Left lung (tissue), 10 donors: ENCODE measurements around the gene TNPO1. TPM values are rescaled to one million over a fixed set of nuclear protein-coding genes. Genes with fewer than 3 reads are reported as not detected.

Experiments
- ATAC-seq: fragments of 200-7000 bp; cut with Tn5 transposase; one replicate; pipeline ENCODE4 v1.9.1; 2020; ENCODE audit warnings: moderate library complexity
- DNase-seq, 4 donors: peaks; one replicate each; pipeline ENCODE4 v3.0.0-alpha.2; 2013 to 2020
- H3K27ac ChIP-seq, 2 donors: fragments of 200-600 bp; sonication (generic) in 1 of 2; one replicate each; pipeline versions ENCODE4 v1.5.0 to v1.8.0; 2020 to 2021
- H3K27me3 ChIP-seq, 2 donors: fragments of 200-600 bp; sonication (generic) in 1 of 2; one replicate each; pipeline versions ENCODE4 v1.5.0 to v1.8.0; 2020 to 2021
- H3K36me3 ChIP-seq, 2 donors: fragments of 200-600 bp; sonication (generic) in 1 of 2; one replicate each; pipeline versions ENCODE4 v1.5.0 to v1.8.0; 2020 to 2021
- H3K4me1 ChIP-seq, 2 donors: fragments of 200-600 bp; one replicate each; pipeline ENCODE4 v1.8.0; 2021
- H3K4me3 ChIP-seq, 2 donors: fragments of 200-600 bp; sonication (generic) in 1 of 2; one replicate each; pipeline versions ENCODE4 v1.5.0 to v1.8.0; 2020 to 2021; ENCODE audit warnings: mild to moderate bottlenecking in 1 of 2
- H3K9me3 ChIP-seq, 2 donors: fragments of 200-600 bp; sonication (generic) in 1 of 2; one replicate each; pipeline versions ENCODE4 v1.5.0 to v1.8.0; 2020 to 2021
- intact Hi-C, 2 donors: fragments of 100-400 bp; cut with DNase I; formaldehyde crosslinking; loops; one replicate each; pipeline versions ENCODE4 v1.11.2 to v1.14.2; 2022
- polyA plus RNA-seq, 6 donors: library from polyadenylated mRNA; unstranded; fragments of 120-200 nt; gene quantifications; one replicate each; pipeline ENCODE4 v1.2.1, GENCODE V29; 2013; ENCODE audit not compliant: insufficient read length in 6 of 6
- total RNA-seq, 2 donors: library from RNA; stranded (reverse); fragmentation: NEBNext Ultra II Directional; extraction: Animal tissue kit (Norgen Biotek cat#: 25700); gene quantifications; one replicate each; pipeline ENCODE4 v1.2.1, GENCODE V29; 2021
- TF ChIP-seq, protein P1 (sequence below), 2 donors: fragments of 200-600 bp; sonication (generic) in 1 of 2; IDR thresholded peaks; one replicate each; pipeline versions ENCODE4 v1.5.0 to v1.8.0; 2021; ENCODE audit warnings: antibody characterized with exemption in 2 of 2
- donor health status: DM: no; HTN: yes; CAD: no.
- donor health status: DM: no; HTN: no; CAD: no.

The TNPO1 gene
- total and polyA plus RNA-seq, 8 donors: 77.3 to 112 (median 87.9) TPM

DNA sequence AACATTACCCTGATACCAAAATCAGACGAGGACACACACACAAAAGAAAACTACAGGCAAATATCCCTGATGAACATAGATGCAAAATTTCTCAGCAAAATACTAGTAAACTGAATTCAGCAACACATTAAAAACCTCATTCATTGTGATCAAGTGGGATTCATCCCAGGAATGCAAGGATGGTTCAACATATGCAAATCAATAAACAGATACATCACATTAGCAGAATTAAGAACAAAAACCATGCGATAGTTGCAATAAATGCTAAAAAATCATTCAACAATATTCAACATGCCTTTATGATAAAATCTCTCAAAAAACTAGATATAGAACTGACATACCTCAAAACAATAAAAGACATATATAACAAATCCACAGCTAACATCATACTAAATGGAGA, 36.9 kb upstream of the TNPO1 start:
- TF ChIP-seq, protein P1, sequence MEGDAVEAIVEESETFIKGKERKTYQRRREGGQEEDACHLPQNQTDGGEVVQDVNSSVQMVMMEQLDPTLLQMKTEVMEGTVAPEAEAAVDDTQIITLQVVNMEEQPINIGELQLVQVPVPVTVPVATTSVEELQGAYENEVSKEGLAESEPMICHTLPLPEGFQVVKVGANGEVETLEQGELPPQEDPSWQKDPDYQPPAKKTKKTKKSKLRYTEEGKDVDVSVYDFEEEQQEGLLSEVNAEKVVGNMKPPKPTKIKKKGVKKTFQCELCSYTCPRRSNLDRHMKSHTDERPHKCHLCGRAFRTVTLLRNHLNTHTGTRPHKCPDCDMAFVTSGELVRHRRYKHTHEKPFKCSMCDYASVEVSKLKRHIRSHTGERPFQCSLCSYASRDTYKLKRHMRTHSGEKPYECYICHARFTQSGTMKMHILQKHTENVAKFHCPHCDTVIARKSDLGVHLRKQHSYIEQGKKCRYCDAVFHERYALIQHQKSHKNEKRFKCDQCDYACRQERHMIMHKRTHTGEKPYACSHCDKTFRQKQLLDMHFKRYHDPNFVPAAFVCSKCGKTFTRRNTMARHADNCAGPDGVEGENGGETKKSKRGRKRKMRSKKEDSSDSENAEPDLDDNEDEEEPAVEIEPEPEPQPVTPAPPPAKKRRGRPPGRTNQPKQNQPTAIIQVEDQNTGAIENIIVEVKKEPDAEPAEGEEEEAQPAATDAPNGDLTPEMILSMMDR (IDR thresholded peaks at IDR 0.05): no peak
- ATAC-seq: no peak
- intact Hi-C loops: no loop called here
- Histone ChIP-seq H3K27me3 (no peaks in the 10 kb centered on the region), H3K4me3 (no peak overlapping the region), H3K27ac (no peak overlapping the region), H3K4me1 (no peaks in the 10 kb centered on the region), H3K9me3 (peaks cover 0 to 37% of the 10 kb centered on the region in 2 donors), H3K36me3 (no peaks in the 10 kb centered on the region)
- DNase-seq: no peak

GRCh38 chr5:72783354-72783753, 33.1 kb upstream of the TNPO1 start:
- TF ChIP-seq, protein P1 (IDR thresholded peaks at IDR 0.05): no peak
- Histone ChIP-seq H3K9me3 (peaks cover 0 to 23% of the 10 kb centered on the region in 2 donors), H3K27ac (no peak overlapping the region), H3K27me3 (no peaks in the 10 kb centered on the region), H3K4me1 (no peaks in the 10 kb centered on the region), H3K4me3 (no peak overlapping the region), H3K36me3 (no peaks in the 10 kb centered on the region)
- intact Hi-C loops: no loop called here
- no peak for ATAC-seq
- no peak for DNase-seq

DNA sequence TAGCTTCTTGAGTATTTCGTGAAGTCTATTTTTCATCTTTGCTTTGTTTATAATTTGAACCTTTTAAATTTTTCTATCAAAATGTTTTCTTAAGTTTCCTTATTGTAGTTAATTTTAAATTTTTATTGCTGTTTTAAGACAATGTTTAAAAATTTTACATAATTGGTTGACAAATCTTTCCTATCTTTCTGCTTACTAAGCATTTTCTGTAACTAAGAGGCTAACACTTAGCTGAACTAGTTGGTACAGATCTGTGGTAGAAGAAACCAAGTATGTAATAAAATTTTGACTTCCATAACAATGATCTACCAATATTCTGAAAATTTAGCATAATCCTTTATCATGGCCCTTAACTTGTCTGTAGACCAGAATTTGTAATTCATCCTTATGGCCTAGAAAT, 32.3 kb upstream of the TNPO1 start:
- Histone ChIP-seq H3K27ac (no peak overlapping the region), H3K4me3 (no peak overlapping the region), H3K4me1 (no peaks in the 10 kb centered on the region), H3K9me3 (peaks cover 0 to 15% of the 10 kb centered on the region in 2 donors), H3K27me3 (no peaks in the 10 kb centered on the region), H3K36me3 (no peaks in the 10 kb centered on the region)
- ATAC-seq: no peak
- intact Hi-C loops: no loop called here
- DNase-seq: no peak
- TF ChIP-seq, protein P1 (IDR thresholded peaks at IDR 0.05): no peak

DNA sequence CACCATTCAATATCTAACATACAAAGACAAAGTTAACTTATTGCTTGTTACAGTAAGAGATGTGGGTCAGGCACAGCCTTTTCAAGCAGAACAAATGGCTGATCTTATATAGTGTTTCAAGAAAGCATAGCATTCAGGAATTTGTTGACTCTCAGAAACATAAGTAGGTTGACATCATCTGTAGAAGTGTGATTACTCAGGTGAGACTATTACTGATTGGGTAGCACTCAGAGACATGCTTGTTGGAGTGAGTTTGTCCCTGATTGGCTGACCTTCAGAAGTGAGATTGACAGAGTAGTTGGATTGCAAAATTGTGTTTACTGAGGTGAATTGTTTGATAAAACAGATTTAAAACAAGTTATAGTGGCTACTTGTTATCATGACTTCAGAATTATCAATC, 30.7 kb upstream of the TNPO1 start:
- Histone ChIP-seq H3K27ac (no peak overlapping the region), H3K27me3 (no peaks in the 10 kb centered on the region), H3K9me3 (no peaks in the 10 kb centered on the region), H3K4me3 (no peak overlapping the region), H3K4me1 (no peaks in the 10 kb centered on the region), H3K36me3 (no peaks in the 10 kb centered on the region)
- intact Hi-C loops: no loop called here
- TF ChIP-seq, protein P1 (IDR thresholded peaks at IDR 0.05): no peak
- DNase-seq (no peak), ATAC-seq (peak; percentile 86)

GRCh38 chr5:72786676-72787075, 29.8 kb upstream of the TNPO1 start:
- intact Hi-C loops: no loop called here
- Histone ChIP-seq H3K27ac (no peak overlapping the region), H3K36me3 (no peaks in the 10 kb centered on the region), H3K4me3 (no peak overlapping the region), H3K4me1 (no peaks in the 10 kb centered on the region), H3K27me3 (no peaks in the 10 kb centered on the region), H3K9me3 (no peaks in the 10 kb centered on the region)
- ATAC-seq: no peak
- TF ChIP-seq, protein P1 (IDR thresholded peaks at IDR 0.05): no peak
- DNase-seq: no peak
